Mucosa of descending colon (tissue), 3 donors: Measurements from ENCODE around the gene ZBTB1. TPM values are rescaled to one million over a fixed set of nuclear protein-coding genes. Genes with fewer than 3 reads are reported as not detected.
A peak's percentile ranks its signal among the peaks of the same experiment; 100 is the strongest.
"Not testable (repeated sequence)": the region's sequence is repeated elsewhere in the genome, so short reads cannot be mapped to it uniquely, and the experiment has no call there.

ENCODE experiments used
- ATAC-seq: fragments of 200-7000 bp; cut with Tn5 transposase; one replicate; pipeline ENCODE4 v1.9.1; 2020; ENCODE audit warnings: mild to moderate bottlenecking, moderate library complexity
- DNase-seq, 3 donors: peaks; one replicate each; pipeline ENCODE4 v3.0.0-alpha.2; 2020
- H3K36me3 ChIP-seq: fragments of 200-600 bp; one replicate; pipeline ENCODE4 v1.8.0; 2021; ENCODE audit warnings: low read depth, mild to moderate bottlenecking
- H3K4me1 ChIP-seq: fragments of 200-600 bp; one replicate; pipeline ENCODE4 v1.8.0; 2021; ENCODE audit warnings: low read depth, mild to moderate bottlenecking
- H3K4me3 ChIP-seq: fragments of 200-600 bp; one replicate; pipeline ENCODE4 v1.8.0; 2021; ENCODE audit warnings: mild to moderate bottlenecking
- H3K9me3 ChIP-seq: fragments of 200-600 bp; one replicate; pipeline ENCODE4 v1.8.0; 2021; ENCODE audit warnings: mild to moderate bottlenecking
- CTCF ChIP-seq: fragments of 200-600 bp; IDR thresholded peaks from one replicate; pipeline ENCODE4 v1.8.0; 2022; ENCODE audit warnings: antibody characterized with exemption, mild to moderate bottlenecking
- intact Hi-C, 2 donors: fragments of 100-400 bp; cut with DNase I in 1 of 2; cut with micrococcal nuclease in 1 of 2; formaldehyde crosslinking; loops; one replicate each; pipeline versions ENCODE4 v1.11.0 to v1.11.1; 2022; cut with DNase I, micrococcal nuclease
- total RNA-seq, 3 donors: library from RNA; stranded (reverse); fragmentation: NEBNext Ultra II Directional in 2 of 3; extraction: Animal tissue kit (Norgen Biotek cat#: 25700) in 2 of 3; gene quantifications; one replicate each; pipeline versions ENCODE4 v1.2.1 to v1.2.4, GENCODE V29; 2021 to 2023
- donor health status: DM: no; HTN: no; CAD: no; lungs with moderate emphysema.
- donor health status: DM: no; HTN: no; CAD: no.
- donor health status: DM: no; HTN: yes; CAD: no.

The ZBTB1 gene
- total RNA-seq, 3 donors from 2014 or later = 26.5 to 40.9 (median 33.0) TPM

GRCh38 chr14:64554556-64554955, 50.0 kb downstream of the ZBTB1 start:
- peak; percentile 50 for ATAC-seq
- Histone ChIP-seq H3K4me1 (peaks cover 7% of the 10 kb centered on the region), H3K9me3 (no peaks in the 10 kb centered on the region), H3K4me3 (no peak overlapping the region), H3K36me3 (no peaks in the 10 kb centered on the region)
- peak in 1 of 3 donors; percentile 67 for DNase-seq
- no peak for TF ChIP-seq CTCF
- intact Hi-C loops = no loop called here

GRCh38 chr14:64556526-64556925, 52.0 kb downstream of the ZBTB1 start:
- ATAC-seq (no peak), DNase-seq (no peak)
- no peak for TF ChIP-seq CTCF
- H3K4me1 ChIP-seq = peaks cover 5% of the 10 kb centered on the region
- intact Hi-C loops = no loop called here
- no peak overlapping the region for H3K4me3 ChIP-seq
- no peaks in the 10 kb centered on the region for H3K36me3 ChIP-seq
- H3K9me3 ChIP-seq = no peaks in the 10 kb centered on the region

GRCh38 chr14:64558216-64558615, 53.6 kb downstream of the ZBTB1 start:
- intact Hi-C loops, ATAC-seq, H3K4me3 ChIP-seq, H3K4me1 ChIP-seq, H3K9me3 ChIP-seq, H3K36me3 ChIP-seq, DNase-seq: not testable (repeated sequence)

- intact Hi-C loops = no loop called here
- H3K4me3 ChIP-seq = no peak overlapping the region
- TF ChIP-seq CTCF = no peak
These were observed 57.1 kb downstream of the ZBTB1 start for GRCh38 chr14:64561631-64562030.

GRCh38 chr14:64562436-64562835, 57.9 kb downstream of the ZBTB1 start:
- peak; percentile 81 for ATAC-seq

More at GRCh38 chr14:64561631-64562030, 57.1 kb downstream of the ZBTB1 start:
- Histone ChIP-seq H3K36me3 (no peaks in the 10 kb centered on the region), H3K9me3 (no peaks in the 10 kb centered on the region), H3K4me1 (no peaks in the 10 kb centered on the region)
- DNase-seq = no peak
- no peak for ATAC-seq

GRCh38 chr14:64563696-64564095, 59.1 kb downstream of the ZBTB1 start:
- H3K4me3 ChIP-seq = no peak overlapping the region
- intact Hi-C loops = no loop called here
- H3K36me3 ChIP-seq = no peaks in the 10 kb centered on the region
- ATAC-seq = no peak
- TF ChIP-seq CTCF = no peak
- no peaks in the 10 kb centered on the region for H3K4me1 ChIP-seq
- DNase-seq = no peak
- H3K9me3 ChIP-seq = no peaks in the 10 kb centered on the region

More at GRCh38 chr14:64562436-64562835, 57.9 kb downstream of the ZBTB1 start:
- Histone ChIP-seq H3K4me1 (no peaks in the 10 kb centered on the region), H3K36me3 (no peaks in the 10 kb centered on the region), H3K4me3 (no peak overlapping the region), H3K9me3 (no peaks in the 10 kb centered on the region)
- intact Hi-C loops = no loop called here
- peak in 1 of 3 donors; percentile 38 for DNase-seq
- TF ChIP-seq CTCF = no peak
